Kasumi-1 (cell line): ENCODE results near the gene MAN1C1.
A peak's percentile ranks its signal among the peaks of the same experiment; 100 is the strongest.

Experiments
- DNase-seq, 2 experiments: peaks; one replicate each; lab custom pipeline; 2025; lab: John Stamatoyannopoulos, UW

MAN1C1 gene

GRCh38 chr1:25739341-25739740 lies 122.8 kb downstream of the MAN1C1 start:
- DNase-seq, result no peak

- DNase-seq, result no peak
These were observed 123.5 kb downstream of the MAN1C1 start for GRCh38 chr1:25740071-25740470.

- DNase-seq, result no peak
These were observed 125.7 kb downstream of the MAN1C1 start for GRCh38 chr1:25742316-25742715.

- no peak for DNase-seq
These were observed 126.9 kb downstream of the MAN1C1 start for GRCh38 chr1:25743164-25744139.

- DNase-seq, result no peak
These were observed 127.6 kb downstream of the MAN1C1 start for GRCh38 chr1:25744140-25744581.

- no peak for DNase-seq
These were observed 128.2 kb downstream of the MAN1C1 start for GRCh38 chr1:25744636-25745425.

GRCh38 chr1:25746299-25747045 lies 129.9 kb downstream of the MAN1C1 start:
- DNase-seq, result no peak

GRCh38 chr1:25747046-25747719 lies 130.6 kb downstream of the MAN1C1 start:
- no peak for DNase-seq

GRCh38 chr1:25748531-25749205 lies 132.1 kb downstream of the MAN1C1 start:
- DNase-seq, result no peak

GRCh38 chr1:25750923-25751605 lies 134.5 kb downstream of the MAN1C1 start:
- no peak for DNase-seq

GRCh38 chr1:25754470-25755181 lies 138.0 kb downstream of the MAN1C1 start:
- no peak for DNase-seq

GRCh38 chr1:25755475-25756125 lies 139.0 kb downstream of the MAN1C1 start:
- DNase-seq, result no peak

- peak; percentile 43 to 63 for DNase-seq
These were observed 139.6 kb downstream of the MAN1C1 start for GRCh38 chr1:25756215-25756614.

- no peak for DNase-seq
These were observed 140.7 kb downstream of the MAN1C1 start for GRCh38 chr1:25757151-25757845.

- no peak for DNase-seq
These were observed 141.2 kb downstream of the MAN1C1 start for GRCh38 chr1:25757846-25758185.

- no peak for DNase-seq
These were observed 142.0 kb downstream of the MAN1C1 start for GRCh38 chr1:25758466-25759070.

- DNase-seq, result no peak
These were observed 143.6 kb downstream of the MAN1C1 start for GRCh38 chr1:25760122-25760719.

GRCh38 chr1:25760871-25761270 lies 144.3 kb downstream of the MAN1C1 start:
- no peak for DNase-seq
